WTC11 (cell line): Measurements from ENCODE around the gene TBCCD1. TPM values are rescaled to one million over a fixed set of nuclear protein-coding genes. Genes with fewer than 3 reads are reported as not detected.
A peak's percentile ranks its signal among the peaks of the same experiment; 100 is the strongest.

Experiments
- ATAC-seq: fragments of 200-7000 bp; cut with Tn5 transposase; 2 replicates; pipeline ENCODE4 v1.10.0; 2021; ENCODE audit warnings: mild to moderate bottlenecking, moderate library complexity
- CTCF ChIA-PET: fragments of 300-600 bp; sonication (Branson Sonifier 250); formaldehyde crosslinking; loops from one replicate; lab custom pipeline; 2021; ENCODE audit warnings: antibody characterized with exemption; lab: Charles Lee
- POLR2A ChIA-PET: fragments of 350-600 bp; sonication (Branson Sonifier 250); formaldehyde crosslinking; loops from one replicate; lab custom pipeline; 2021; ENCODE audit warnings: antibody characterized with exemption; lab: Charles Lee
- DNase-seq: peaks from one replicate; pipeline ENCODE4 v3.0.0; 2021; ENCODE audit warnings: low spot score
- H3K27ac Mint-ChIP-seq: 2 replicates; pipeline ENCODE4 v1.8.0; 2021; ENCODE audit warnings: mixed read lengths
- H3K27me3 Mint-ChIP-seq: 2 replicates; pipeline ENCODE4 v1.8.0; 2021; ENCODE audit warnings: low read depth, mild to moderate bottlenecking, moderate library complexity, mixed read lengths
- H3K36me3 Mint-ChIP-seq: 2 replicates; pipeline ENCODE4 v1.8.0; 2021; ENCODE audit warnings: mixed read lengths
- H3K4me1 Mint-ChIP-seq: 2 replicates; pipeline ENCODE4 v1.8.0; 2022; ENCODE audit warnings: mixed read lengths
- H3K4me3 Mint-ChIP-seq: 2 replicates; pipeline ENCODE4 v1.8.0; 2021; ENCODE audit warnings: mild to moderate bottlenecking, moderate library complexity, mixed read lengths
- H3K9me3 Mint-ChIP-seq: 2 replicates; pipeline ENCODE4 v1.8.0; 2021; ENCODE audit warnings: mixed read lengths
- EMX1 ChIP-seq: fragments of 250-450 bp; sonication (Bioruptor Pico); IDR thresholded peaks from 2 replicates; pipeline ENCODE4 v1.8.0; 2021; ENCODE audit warnings: mild to moderate bottlenecking
- ETV6 ChIP-seq: sonication (generic); formaldehyde crosslinking; IDR thresholded peaks from 2 replicates; pipeline ENCODE4 v1.8.1; 2022; ENCODE audit warnings: mild to moderate bottlenecking, missing genetic modification reagents
- KAT7 ChIP-seq: sonication (generic); formaldehyde crosslinking; IDR thresholded peaks from 2 replicates; pipeline ENCODE4 v1.8.1; 2023; ENCODE audit warnings: missing genetic modification reagents, mild to moderate bottlenecking, borderline replicate concordance
- MXD4 ChIP-seq: fragments of 250-450 bp; sonication (Bioruptor Pico); IDR thresholded peaks from 2 replicates; pipeline ENCODE4 v1.8.0; 2021; ENCODE audit warnings: mild to moderate bottlenecking, moderate library complexity, borderline replicate concordance
- NFE2L1 ChIP-seq: sonication (generic); formaldehyde crosslinking; IDR thresholded peaks from 2 replicates; pipeline ENCODE4 v1.8.1; 2023; ENCODE audit warnings: missing genetic modification reagents
- RELA ChIP-seq: sonication (generic); formaldehyde crosslinking; IDR thresholded peaks from 2 replicates; pipeline ENCODE4 v1.8.1; 2022; ENCODE audit warnings: missing genetic modification reagents, mild to moderate bottlenecking, borderline replicate concordance
- TEAD1 ChIP-seq: sonication (generic); formaldehyde crosslinking; IDR thresholded peaks from 2 replicates; pipeline ENCODE4 v1.8.0; 2022; ENCODE audit warnings: mild to moderate bottlenecking, missing genetic modification reagents
- TEAD4 ChIP-seq: sonication (generic); formaldehyde crosslinking; IDR thresholded peaks from 2 replicates; pipeline ENCODE4 v1.8.0; 2022; ENCODE audit warnings: mild to moderate bottlenecking, missing genetic modification reagents
- ZBTB21 ChIP-seq: sonication (generic); formaldehyde crosslinking; IDR thresholded peaks from 2 replicates; pipeline ENCODE4 v1.8.1; 2023; ENCODE audit warnings: mild to moderate bottlenecking, missing genetic modification reagents, borderline replicate concordance
- total RNA-seq: library from RNA; stranded (reverse); gene quantifications from 3 replicates; pipeline ENCODE4 v1.2.3, GENCODE V29; 2021
- TF ChIP-seq, protein P1 (sequence below): sonication (generic); formaldehyde crosslinking; IDR thresholded peaks from 2 replicates; pipeline ENCODE4 v1.8.0; 2023; ENCODE audit warnings: mild to moderate bottlenecking, missing genetic modification reagents
- TF ChIP-seq, protein P2 (sequence below): fragments of 250-450 bp; sonication (Bioruptor Pico); IDR thresholded peaks from 2 replicates; pipeline ENCODE4 v2.1.2; 2022; ENCODE audit warnings: mild to moderate bottlenecking, moderate library complexity
- TF ChIP-seq, protein P3 (sequence below): sonication (generic); formaldehyde crosslinking; IDR thresholded peaks from 2 replicates; pipeline ENCODE4 v1.8.1; 2023; ENCODE audit warnings: mild to moderate bottlenecking, missing genetic modification reagents
- TF ChIP-seq, protein P4 (sequence below): fragments of 200-600 bp; IDR thresholded peaks from 2 replicates; pipeline ENCODE4 v1.8.0; 2022; ENCODE audit warnings: antibody characterized with exemption
- TF ChIP-seq, protein P5 (sequence below): fragments of 250-450 bp; sonication (Bioruptor Pico); IDR thresholded peaks from 2 replicates; pipeline ENCODE4 v1.9.0; 2021; ENCODE audit warnings: moderate library complexity, mild to moderate bottlenecking, inconsistent platforms, borderline replicate concordance

Gene TBCCD1
- total RNA-seq, 1 experiment from 2014 or later: 10.6 TPM

DNA sequence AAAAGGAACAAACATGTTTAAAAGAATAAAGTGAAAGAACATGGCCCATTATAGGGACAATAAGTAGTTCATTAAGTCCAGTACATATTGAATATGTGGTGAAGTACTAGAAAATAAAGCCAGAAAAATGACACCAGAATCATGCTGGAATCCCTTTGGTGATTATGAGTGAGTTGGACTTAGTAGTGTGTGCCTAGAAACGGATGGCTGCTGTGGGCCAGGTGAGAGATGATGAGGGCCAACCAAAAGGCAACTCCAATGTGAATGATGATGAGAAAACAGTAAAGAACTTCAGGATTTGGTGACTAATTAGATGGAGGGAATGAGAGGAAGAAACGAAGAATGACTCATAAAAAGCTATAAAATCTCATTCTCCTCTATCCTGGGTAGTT, 26.3 kb downstream of the TBCCD1 start:
- CTCF ChIA-PET: interaction anchor here (0.6 to 3.7 kb wide), 56 partner anchors 8 to 597 kb away, joined by 3 to 117 read pairs (median 4); partner anchors contain the start of genes DGKG and DNAJB11
- Mint-ChIP-seq H3K4me3 (no peak overlapping the region), H3K27me3 (no peaks in the 10 kb centered on the region), H3K4me1 (peaks cover 6% of the 10 kb centered on the region), H3K36me3 (no peaks in the 10 kb centered on the region), H3K9me3 (no peaks in the 10 kb centered on the region), H3K27ac (peak overlapping the region; percentile 22)
- TF ChIP-seq NFE2L1 (CRISPR knock-in tag) (no peak), KAT7 (CRISPR knock-in tag) (no peak), ZBTB21 (no peak), ETV6 (CRISPR knock-in tag) (no peak), RELA (no peak)
- TF ChIP-seq, protein P1, sequence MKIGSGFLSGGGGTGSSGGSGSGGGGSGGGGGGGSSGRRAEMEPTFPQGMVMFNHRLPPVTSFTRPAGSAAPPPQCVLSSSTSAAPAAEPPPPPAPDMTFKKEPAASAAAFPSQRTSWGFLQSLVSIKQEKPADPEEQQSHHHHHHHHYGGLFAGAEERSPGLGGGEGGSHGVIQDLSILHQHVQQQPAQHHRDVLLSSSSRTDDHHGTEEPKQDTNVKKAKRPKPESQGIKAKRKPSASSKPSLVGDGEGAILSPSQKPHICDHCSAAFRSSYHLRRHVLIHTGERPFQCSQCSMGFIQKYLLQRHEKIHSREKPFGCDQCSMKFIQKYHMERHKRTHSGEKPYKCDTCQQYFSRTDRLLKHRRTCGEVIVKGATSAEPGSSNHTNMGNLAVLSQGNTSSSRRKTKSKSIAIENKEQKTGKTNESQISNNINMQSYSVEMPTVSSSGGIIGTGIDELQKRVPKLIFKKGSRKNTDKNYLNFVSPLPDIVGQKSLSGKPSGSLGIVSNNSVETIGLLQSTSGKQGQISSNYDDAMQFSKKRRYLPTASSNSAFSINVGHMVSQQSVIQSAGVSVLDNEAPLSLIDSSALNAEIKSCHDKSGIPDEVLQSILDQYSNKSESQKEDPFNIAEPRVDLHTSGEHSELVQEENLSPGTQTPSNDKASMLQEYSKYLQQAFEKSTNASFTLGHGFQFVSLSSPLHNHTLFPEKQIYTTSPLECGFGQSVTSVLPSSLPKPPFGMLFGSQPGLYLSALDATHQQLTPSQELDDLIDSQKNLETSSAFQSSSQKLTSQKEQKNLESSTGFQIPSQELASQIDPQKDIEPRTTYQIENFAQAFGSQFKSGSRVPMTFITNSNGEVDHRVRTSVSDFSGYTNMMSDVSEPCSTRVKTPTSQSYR (CRISPR knock-in tag): no peak
- no peak for DNase-seq
- no peak; the same call in 1 of the 2 replicates for ATAC-seq
- POLR2A ChIA-PET: interaction anchor here (1.8 kb wide), 1 partner anchor 281 kb away, joined by 4 read pairs; no protein-coding TSS in a partner anchor

DNA sequence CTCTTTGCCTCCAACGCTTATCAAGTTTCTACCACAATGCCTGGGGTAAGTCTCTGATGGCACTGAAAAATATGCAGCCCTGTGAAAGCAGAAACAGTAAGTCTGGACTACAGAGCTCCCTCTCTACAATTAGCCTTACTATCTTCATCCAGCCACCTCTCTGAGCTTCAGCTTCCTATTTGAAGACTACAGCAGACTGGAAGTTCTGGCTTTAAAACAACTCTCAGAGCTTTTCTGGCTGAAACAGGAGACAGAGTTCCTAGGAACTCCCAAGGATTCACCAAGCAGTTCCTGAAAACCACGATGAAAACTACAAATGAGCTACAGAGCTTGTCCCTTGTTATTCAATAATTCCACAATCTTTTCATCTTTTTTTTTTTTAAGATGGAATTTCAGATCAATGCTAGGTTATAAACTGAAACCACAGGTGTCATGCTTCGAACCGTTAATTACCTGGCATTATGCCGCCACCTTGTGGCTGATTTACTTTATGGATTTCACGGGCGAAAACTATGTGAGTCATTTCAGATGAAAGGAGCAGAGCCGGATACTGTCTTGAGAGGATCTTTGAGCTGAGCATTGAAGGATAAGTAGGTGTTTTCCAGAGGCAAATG, 26.8 kb downstream of the TBCCD1 start:
- H3K4me1 Mint-ChIP-seq: peaks cover 6% of the 10 kb centered on the region

DNA sequence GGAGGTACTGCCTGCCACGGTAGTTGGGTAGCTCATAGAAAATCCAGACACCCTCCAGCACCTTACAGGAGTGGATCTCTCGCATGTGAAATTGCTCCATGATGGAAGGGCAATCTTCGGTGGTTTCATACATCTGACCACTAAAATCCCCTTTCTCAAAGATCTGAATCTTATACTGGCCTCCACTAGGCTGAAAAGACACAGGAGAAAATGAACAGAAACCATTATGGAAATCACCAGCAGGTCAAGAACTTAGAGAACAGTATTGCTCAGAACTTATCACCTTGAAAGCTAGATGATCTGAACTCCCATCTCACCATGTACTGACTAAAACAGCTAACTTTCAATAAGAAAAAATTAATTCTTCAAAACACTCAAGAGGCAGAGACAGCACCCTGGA, 28.4 kb downstream of the TBCCD1 start:
- Mint-ChIP-seq H3K36me3 (no peaks in the 10 kb centered on the region), H3K27me3 (no peaks in the 10 kb centered on the region), H3K4me1 (peaks cover 6% of the 10 kb centered on the region), H3K4me3 (no peak overlapping the region), H3K9me3 (no peaks in the 10 kb centered on the region), H3K27ac (0 out of 2 replicates have a peak overlapping the region, but pooled peaks have one; percentile 11)
- DNase-seq (no peak), ATAC-seq (no peak)
- CTCF ChIA-PET: interaction anchor here (0.7 to 3.7 kb wide), 8 partner anchors 10 to 595 kb away, joined by 3 to 117 read pairs (median 12); partner anchors contain the start of gene DNAJB11
- TF ChIP-seq TEAD4 (CRISPR knock-in tag) (no peak), EMX1 (CRISPR knock-in tag) (no peak), KAT7 (CRISPR knock-in tag) (no peak), TEAD1 (CRISPR knock-in tag) (no peak), MXD4 (CRISPR knock-in tag) (no peak)
- TF ChIP-seq, protein P2, sequence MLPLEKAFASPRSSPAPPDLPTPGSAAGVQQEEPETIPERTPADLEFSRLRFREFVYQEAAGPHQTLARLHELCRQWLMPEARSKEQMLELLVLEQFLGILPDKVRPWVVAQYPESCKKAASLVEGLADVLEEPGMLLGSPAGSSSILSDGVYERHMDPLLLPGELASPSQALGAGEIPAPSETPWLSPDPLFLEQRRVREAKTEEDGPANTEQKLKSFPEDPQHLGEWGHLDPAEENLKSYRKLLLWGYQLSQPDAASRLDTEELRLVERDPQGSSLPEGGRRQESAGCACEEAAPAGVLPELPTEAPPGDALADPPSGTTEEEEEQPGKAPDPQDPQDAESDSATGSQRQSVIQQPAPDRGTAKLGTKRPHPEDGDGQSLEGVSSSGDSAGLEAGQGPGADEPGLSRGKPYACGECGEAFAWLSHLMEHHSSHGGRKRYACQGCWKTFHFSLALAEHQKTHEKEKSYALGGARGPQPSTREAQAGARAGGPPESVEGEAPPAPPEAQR (CRISPR knock-in tag): no peak
- TF ChIP-seq, protein P3, sequence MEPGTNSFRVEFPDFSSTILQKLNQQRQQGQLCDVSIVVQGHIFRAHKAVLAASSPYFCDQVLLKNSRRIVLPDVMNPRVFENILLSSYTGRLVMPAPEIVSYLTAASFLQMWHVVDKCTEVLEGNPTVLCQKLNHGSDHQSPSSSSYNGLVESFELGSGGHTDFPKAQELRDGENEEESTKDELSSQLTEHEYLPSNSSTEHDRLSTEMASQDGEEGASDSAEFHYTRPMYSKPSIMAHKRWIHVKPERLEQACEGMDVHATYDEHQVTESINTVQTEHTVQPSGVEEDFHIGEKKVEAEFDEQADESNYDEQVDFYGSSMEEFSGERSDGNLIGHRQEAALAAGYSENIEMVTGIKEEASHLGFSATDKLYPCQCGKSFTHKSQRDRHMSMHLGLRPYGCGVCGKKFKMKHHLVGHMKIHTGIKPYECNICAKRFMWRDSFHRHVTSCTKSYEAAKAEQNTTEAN: no peak
- POLR2A ChIA-PET: no interaction called here

More for the DNA sequence above, 26.8 kb downstream of the TBCCD1 start:
- TF ChIP-seq, protein P4, sequence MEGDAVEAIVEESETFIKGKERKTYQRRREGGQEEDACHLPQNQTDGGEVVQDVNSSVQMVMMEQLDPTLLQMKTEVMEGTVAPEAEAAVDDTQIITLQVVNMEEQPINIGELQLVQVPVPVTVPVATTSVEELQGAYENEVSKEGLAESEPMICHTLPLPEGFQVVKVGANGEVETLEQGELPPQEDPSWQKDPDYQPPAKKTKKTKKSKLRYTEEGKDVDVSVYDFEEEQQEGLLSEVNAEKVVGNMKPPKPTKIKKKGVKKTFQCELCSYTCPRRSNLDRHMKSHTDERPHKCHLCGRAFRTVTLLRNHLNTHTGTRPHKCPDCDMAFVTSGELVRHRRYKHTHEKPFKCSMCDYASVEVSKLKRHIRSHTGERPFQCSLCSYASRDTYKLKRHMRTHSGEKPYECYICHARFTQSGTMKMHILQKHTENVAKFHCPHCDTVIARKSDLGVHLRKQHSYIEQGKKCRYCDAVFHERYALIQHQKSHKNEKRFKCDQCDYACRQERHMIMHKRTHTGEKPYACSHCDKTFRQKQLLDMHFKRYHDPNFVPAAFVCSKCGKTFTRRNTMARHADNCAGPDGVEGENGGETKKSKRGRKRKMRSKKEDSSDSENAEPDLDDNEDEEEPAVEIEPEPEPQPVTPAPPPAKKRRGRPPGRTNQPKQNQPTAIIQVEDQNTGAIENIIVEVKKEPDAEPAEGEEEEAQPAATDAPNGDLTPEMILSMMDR: peak; percentile 40; the same call in 1 of the 2 replicates
- TF ChIP-seq, protein P5, sequence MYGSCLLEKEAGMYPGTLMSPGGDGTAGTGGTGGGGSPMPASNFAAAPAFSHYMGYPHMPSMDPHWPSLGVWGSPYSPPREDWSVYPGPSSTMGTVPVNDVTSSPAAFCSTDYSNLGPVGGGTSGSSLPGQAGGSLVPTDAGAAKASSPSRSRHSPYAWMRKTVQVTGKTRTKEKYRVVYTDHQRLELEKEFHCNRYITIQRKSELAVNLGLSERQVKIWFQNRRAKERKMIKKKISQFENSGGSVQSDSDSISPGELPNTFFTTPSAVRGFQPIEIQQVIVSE: no peak
- POLR2A ChIA-PET: interaction anchor here (0.7 to 1.8 kb wide), 2 partner anchors 248 to 281 kb away, joined by 3 to 4 read pairs; no protein-coding TSS in a partner anchor
- CTCF ChIA-PET: interaction anchor here (0.6 to 3.7 kb wide), 64 partner anchors 8 to 597 kb away, joined by 3 to 117 read pairs (median 4); partner anchors contain the start of genes DGKG and DNAJB11
- Mint-ChIP-seq H3K9me3 (no peaks in the 10 kb centered on the region), H3K4me3 (no peak overlapping the region), H3K27me3 (no peaks in the 10 kb centered on the region), H3K36me3 (no peaks in the 10 kb centered on the region), H3K27ac (peak overlapping the region; percentile 22)
- peak; percentile 86 for ATAC-seq
- peak; percentile 75 for DNase-seq
